HepG2 (cell line): ENCODE data around the gene FNDC10. TPM values are rescaled to one million over a fixed set of nuclear protein-coding genes. Genes with fewer than 3 reads are reported as not detected.

ENCODE experiments used
- ARHGAP35 ChIP-seq: sonication (generic); formaldehyde crosslinking; IDR thresholded peaks from 2 replicates; pipeline ENCODE4 v1.9.0; 2022; ENCODE audit warnings: mild to moderate bottlenecking, inconsistent platforms, moderate library complexity, missing genetic modification reagents, borderline replicate concordance
- ASH2L ChIP-seq: fragments of 300-600, 200-600 bp; sonication (generic); IDR thresholded peaks from 2 replicates; pipeline ENCODE4 v1.7.0; 2017; ENCODE audit warnings: low read depth, mild to moderate bottlenecking, moderate library complexity, mixed read lengths, low read length; ENCODE audit not compliant: insufficient read length
- ATF7-NPFF ChIP-seq: sonication (generic); formaldehyde crosslinking; IDR thresholded peaks from 2 replicates; pipeline ENCODE4 v1.8.1; 2023; ENCODE audit warnings: mild to moderate bottlenecking, low read depth, missing genetic modification reagents, moderate library complexity
- HMGXB4 ChIP-seq, 2 experiments: sonication (generic) in 1 of 2; formaldehyde crosslinking in 1 of 2; IDR thresholded peaks; 2 replicates each; pipeline versions ENCODE4 v1.4.0 to v1.6.1; 2018 to 2020; ENCODE audit warnings: missing genetic modification reagents in 2 of 2, borderline replicate concordance in 1 of 2, low read depth in 1 of 2, mild to moderate bottlenecking in 1 of 2, missing biosample characterization in 1 of 2
- MXD1 ChIP-seq: sonication (generic); formaldehyde crosslinking; IDR thresholded peaks from 2 replicates; pipeline ENCODE4 v1.4.0; 2020; ENCODE audit warnings: mild to moderate bottlenecking, missing genetic modification reagents
- PATZ1 ChIP-seq: sonication (generic); formaldehyde crosslinking; IDR thresholded peaks from 2 replicates; pipeline ENCODE4 v1.4.0; 2020; ENCODE audit warnings: missing genetic modification reagents
- PRDM4 ChIP-seq: sonication (generic); formaldehyde crosslinking; IDR thresholded peaks from 2 replicates; pipeline ENCODE4 v1.9.0; 2021; ENCODE audit warnings: missing genetic modification reagents, borderline replicate concordance
- REST ChIP-seq, 2 experiments: IDR thresholded peaks; 2 replicates each; pipeline ENCODE4 v1.6.1; 2011 to 2012; ENCODE audit warnings: low read length in 2 of 2, borderline replicate concordance in 1 of 2, low read depth in 1 of 2, mild to moderate bottlenecking in 1 of 2, moderate library complexity in 1 of 2
- SRSF1 ChIP-seq: fragments of 200-400 bp; formaldehyde crosslinking; optimal IDR thresholded peaks from 2 replicates; pipeline ENCODE3; 2017; ENCODE audit warnings: mild to moderate bottlenecking, low read depth, low read length, moderate library complexity
- TOE1 ChIP-seq: sonication (generic); formaldehyde crosslinking; IDR thresholded peaks from 2 replicates; pipeline ENCODE4 v1.4.0; 2020; ENCODE audit warnings: mild to moderate bottlenecking, missing genetic modification reagents
- ZBTB3 ChIP-seq: sonication (generic); formaldehyde crosslinking; IDR thresholded peaks from 2 replicates; pipeline ENCODE4 v1.4.0; 2020; ENCODE audit warnings: low read depth, mild to moderate bottlenecking, moderate library complexity, missing genetic modification reagents, borderline replicate concordance
- ZNF230 ChIP-seq: sonication (generic); formaldehyde crosslinking; IDR thresholded peaks from 2 replicates; pipeline ENCODE4 v1.4.0; 2020; ENCODE audit warnings: mild to moderate bottlenecking, missing genetic modification reagents
- ZNF589 ChIP-seq: sonication (generic); formaldehyde crosslinking; conservative IDR thresholded peaks from 2 replicates; pipeline ENCODE4 v1.8.0; 2022; ENCODE audit warnings: mild to moderate bottlenecking, moderate library complexity, missing genetic modification reagents
- ZSCAN20 ChIP-seq: sonication (generic); formaldehyde crosslinking; IDR thresholded peaks from 2 replicates; pipeline ENCODE4 v1.4.0; 2020; ENCODE audit warnings: missing genetic modification reagents, mild to moderate bottlenecking, borderline replicate concordance
- ZSCAN30 ChIP-seq: sonication (generic); formaldehyde crosslinking; IDR thresholded peaks from 2 replicates; pipeline ENCODE4 v1.5.0; 2020; ENCODE audit warnings: mild to moderate bottlenecking, missing genetic modification reagents
- polyA plus RNA-seq, 8 experiments: library from polyadenylated mRNA; depleted of rRNA in 3 of 8; stranded (reverse) in 7 of 8; unstranded in 1 of 8; fragments of >200 nt; fragmentation: Illumina TruSeq in 4 of 8; extraction: Trizol in 4 of 8; gene quantifications; 2 replicates each; pipeline versions ENCODE4 v1.2.1 to v1.2.3, GENCODE V29; 2011 to 2016; ENCODE audit warnings: low read depth in 4 of 8, missing spikeins in 1 of 8, mixed read lengths in 1 of 8; ENCODE audit not compliant: insufficient read depth in 1 of 8
- total RNA-seq, 5 experiments: library from RNA; depleted of rRNA; stranded (reverse); fragments of >200 nt; fragmentation: Illumina TruSeq; extraction: Trizol; gene quantifications; 2 replicates each; pipeline ENCODE4 v1.2.3, GENCODE V29; 2016; ENCODE audit warnings: low read depth in 1 of 5

The FNDC10 gene
- total and polyA plus RNA-seq, 2 of the 13 experiments (the other 11 are each of a cell fraction or from before 2014, with no cell fraction given) = 2.2 to 2.5 TPM

- TF ChIP-seq HMGXB4 (CRISPR knock-in tag; IDR thresholded peaks at IDR 0.05; ENCODE audit: borderline replicate concordance in 1 of 2, low read depth in 1 of 2) (no peak; a peak in 2 of 4 replicates), PATZ1 (CRISPR knock-in tag) (no peak; the same call in 1 of the 2 replicates), TOE1 (no peak), SRSF1 (no peak), ARHGAP35 (CRISPR knock-in tag) (peak; percentile 46; the same call in 1 of the 2 replicates), ATF7-NPFF (CRISPR knock-in tag) (peak; percentile 41), ZSCAN30 (no peak), ZSCAN20 (CRISPR knock-in tag) (no peak), ZNF230 (CRISPR knock-in tag) (0 out of 2 replicates have a peak, but pooled peaks have one; percentile 25), ASH2L (peak; percentile 82), MXD1 (no peak), ZBTB3 (CRISPR knock-in tag) (0 out of 2 replicates have a peak, but pooled peaks have one; percentile 7), REST (IDR thresholded peaks at IDR 0.05; ENCODE audit: borderline replicate concordance in 1 of 2, low read depth in 1 of 2, low read length in 2 of 2) (no peak), PRDM4 (CRISPR knock-in tag) (no peak), ZNF589 (0 out of 2 replicates have a peak, but pooled peaks have one; percentile 23)
These were observed 25.0 kb downstream of the FNDC10 start, which contains the start of gene SSU72 (continued) for GRCh38 chr1:1574721-1575537.
